GM19238 (cell line): ENCODE results near the gene ZSWIM4.

Experiments used
- DNase-seq: peaks from one replicate; pipeline ENCODE4 v3.0.0; 2011; ENCODE audit warnings: low spot score; ENCODE audit not compliant: insufficient read length

Gene ZSWIM4

DNA sequence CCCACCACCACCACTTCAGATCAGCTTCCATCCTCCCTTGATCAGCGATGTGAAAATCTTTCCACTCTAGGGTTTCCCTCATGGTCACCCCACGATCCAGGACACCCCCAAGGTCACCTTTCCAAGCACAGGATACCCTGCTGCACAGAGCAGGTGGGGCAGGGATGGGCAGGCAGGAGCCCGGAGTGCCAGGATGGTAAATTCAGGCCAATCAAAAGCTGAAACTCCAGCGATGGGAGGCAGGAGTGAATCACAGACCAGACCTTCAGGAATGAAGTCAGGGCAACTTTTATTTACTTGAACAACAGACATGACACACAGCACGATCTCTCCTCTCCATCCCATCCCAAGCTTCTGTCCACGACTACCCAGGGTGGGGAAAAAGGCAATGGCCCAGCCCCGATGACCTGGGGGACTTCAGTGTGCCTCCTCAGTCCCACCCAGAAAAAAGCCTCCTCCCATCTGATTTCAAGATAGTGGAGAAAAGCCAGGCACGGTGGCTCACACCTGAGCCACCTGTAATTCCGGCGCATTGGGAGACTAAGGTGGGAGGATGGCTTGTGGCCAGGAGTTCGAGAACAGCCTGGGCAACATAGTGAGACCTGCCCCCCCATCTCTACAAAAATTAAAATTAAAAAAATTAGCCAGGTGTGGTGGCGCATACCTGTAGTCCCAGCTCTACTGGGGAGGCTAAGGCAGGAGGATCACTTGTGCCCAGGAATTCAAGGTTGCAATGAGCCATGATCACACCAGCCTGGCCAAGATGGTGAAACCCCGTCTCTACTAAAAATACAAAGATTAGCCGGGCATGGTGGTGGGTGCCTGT, 39.2 kb downstream of the ZSWIM4 start:
- no peak for DNase-seq

DNA sequence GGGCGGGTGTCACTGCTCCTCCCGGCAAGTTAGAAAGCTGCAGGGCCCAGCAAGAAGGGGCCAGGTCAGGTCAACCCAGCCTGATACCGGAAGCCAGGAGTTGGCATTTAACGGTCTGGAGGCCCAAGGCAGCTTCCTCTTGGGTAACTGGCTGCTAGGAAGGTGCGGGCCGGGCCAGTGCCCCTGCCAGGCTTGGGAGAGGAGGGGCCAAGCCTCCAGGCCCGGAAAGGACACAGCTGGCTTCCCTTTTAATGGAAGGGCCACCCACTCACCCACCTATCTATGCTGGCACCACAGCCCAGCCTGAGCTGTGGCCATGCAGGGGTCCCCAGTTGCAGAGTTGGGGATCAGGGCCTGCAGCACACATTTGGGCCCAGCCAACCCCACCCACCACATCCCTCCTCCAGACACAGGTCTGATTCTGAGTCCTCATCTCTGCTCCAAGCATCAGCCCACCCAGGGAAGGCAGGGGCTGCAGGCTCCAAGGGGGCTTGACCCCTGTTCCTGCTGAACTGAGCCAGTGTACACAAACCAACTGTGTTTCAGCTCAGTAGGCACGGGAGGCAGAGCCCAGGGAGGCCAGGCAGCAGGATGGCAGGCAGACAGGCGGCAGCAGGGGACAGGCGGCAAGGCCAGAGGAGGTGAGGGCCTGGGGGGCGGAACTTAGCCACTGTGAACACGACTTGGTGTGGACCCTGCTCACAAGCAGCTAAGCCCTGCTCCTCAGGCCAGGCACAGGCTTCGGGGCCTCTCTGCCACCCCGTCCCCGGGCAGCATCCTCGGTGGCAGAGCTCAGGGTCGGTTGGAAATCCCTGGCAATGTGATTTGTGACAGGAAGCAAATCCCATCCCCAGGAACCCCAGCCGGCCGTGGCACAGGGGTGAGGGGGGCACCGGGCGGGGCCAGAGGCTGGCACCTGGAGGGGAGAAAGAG, 40.8 kb downstream of the ZSWIM4 start:
- no peak for DNase-seq

DNA sequence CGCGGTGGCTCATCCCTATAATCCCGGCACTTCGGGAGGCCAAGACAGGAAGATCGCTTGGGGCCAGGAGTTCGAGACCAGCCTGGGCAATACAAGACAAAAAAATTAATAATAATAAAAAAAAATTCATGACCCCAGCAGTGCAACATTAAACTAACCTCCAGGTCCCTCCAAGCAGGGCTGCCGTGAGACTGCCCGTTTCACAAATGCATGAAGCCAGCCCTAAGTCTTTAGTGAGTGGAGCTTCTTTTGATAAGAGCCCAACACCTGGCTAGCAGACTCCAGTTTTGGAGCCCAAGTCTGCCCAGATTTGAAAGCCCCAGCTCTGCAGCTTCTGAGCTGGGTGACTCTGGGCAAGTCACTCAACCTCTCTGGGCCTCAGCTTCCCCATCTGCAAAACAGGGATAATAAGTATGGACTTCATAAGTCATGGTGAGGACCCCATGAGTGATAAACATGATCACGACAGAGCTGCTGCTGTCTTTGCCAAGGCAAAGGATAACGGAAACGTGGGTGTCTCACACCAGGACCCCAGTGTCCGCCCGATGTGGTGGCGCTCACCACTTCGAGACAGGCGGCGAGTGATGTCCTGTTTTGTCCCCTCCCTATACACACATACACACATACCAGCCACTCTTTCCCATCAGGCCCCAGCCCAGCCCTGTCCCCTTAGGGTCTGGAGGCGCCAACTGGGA, 43.3 kb downstream of the ZSWIM4 start:
- no peak for DNase-seq

GRCh38 chr19:13839130-13839937, 44.1 kb downstream of the ZSWIM4 start:
- peak; percentile 81 for DNase-seq

GRCh38 chr19:13839938-13840304, 44.7 kb downstream of the ZSWIM4 start:
- no peak for DNase-seq

DNA sequence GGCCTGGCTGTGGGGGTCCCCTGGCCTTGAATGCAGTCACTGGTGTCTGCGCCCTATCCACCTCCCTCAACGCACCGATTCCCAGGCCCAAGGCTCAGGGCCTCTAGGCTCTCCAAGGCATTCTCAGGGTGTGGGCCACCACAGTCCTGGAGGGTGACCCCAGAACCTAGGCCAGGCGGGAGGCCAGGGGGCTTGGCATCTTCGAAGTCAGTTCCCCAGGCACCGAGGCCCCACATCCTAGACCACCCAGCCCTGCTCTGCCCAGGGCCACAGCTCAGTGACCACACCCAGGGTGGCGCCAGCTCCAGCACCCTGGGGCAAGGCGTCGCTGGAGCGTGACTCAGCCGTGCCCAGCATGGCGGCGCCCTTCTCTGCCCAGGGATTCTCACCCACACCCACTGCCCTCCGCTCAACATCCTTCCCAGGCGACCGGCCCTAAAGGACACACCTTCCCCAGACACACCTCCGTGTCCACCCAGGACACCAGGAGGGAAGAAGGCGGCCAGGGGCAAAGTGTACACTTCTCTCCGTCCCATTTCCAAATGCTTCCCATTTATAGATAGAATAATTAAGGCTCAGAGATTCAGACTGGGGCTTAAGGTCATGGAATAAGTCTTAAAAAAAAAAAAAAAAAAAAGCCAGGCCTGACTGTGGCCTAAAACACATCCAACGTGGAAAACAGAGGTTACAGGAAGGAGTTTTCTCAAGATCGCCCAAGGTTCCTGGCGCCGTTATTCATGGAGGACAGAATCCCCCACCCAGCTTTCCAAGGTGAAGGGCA, 45.3 kb downstream of the ZSWIM4 start:
- DNase-seq: no peak

DNA sequence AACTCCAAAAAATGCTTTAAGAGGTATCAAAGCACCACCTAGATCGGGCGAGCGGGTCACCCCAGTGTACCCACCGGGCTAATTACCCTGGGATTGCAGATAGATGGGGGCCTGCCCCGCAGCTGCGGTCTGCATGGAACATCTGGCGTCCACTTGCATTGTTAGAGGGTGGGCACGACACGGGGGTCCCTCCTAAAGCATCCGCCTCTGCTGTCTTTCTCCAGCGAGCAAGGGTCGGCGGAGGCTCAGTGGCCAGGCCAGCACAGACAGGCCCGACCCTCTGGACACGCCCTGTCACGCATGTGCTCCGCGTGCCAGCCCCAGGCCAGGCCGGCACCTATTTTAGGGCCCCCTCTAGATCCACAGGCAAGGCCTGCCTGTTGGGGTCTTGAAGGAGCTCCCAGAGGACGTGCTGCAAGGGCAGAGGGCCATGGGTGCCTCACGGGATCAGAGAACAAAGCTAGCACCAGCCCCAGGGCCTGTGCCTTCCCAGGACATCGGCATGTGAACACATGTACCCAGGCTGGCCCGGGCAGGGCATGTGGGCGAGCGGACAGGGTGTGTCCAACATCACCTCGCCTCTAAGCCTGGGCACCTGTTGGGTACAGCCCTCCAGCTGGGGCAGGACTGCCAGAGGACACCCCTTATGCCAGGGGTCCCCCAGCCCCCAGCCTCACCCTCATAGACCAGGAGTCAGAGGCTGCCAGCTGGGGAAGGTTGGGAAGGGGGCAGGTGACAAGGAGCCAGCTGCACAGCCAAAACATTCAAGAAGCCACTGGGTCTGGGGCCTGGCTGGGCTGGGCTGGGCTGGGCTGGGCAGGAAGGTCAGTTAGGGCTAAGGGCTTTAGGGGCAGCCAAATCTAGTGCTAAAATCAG, 46.1 kb downstream of the ZSWIM4 start:
- no peak for DNase-seq

DNA sequence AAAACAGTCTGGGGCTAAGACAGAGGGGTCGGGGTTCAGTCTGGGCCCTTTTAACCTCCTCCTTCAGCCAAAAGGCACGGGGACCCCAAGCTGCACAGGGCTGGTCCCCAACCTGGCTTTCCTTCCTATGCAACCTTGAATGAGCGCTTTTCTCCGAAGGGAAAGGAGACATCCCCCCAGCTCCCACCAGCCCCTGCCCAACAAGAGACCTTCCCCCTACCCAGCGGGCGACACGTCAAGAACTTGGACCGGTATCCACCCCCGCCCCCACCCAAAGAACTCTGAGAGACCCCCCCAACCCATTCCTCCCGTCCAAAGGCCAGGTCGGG, 46.7 kb downstream of the ZSWIM4 start:
- DNase-seq: no peak

GRCh38 chr19:13842291-13843103, 47.3 kb downstream of the ZSWIM4 start:
- DNase-seq: no peak

DNA sequence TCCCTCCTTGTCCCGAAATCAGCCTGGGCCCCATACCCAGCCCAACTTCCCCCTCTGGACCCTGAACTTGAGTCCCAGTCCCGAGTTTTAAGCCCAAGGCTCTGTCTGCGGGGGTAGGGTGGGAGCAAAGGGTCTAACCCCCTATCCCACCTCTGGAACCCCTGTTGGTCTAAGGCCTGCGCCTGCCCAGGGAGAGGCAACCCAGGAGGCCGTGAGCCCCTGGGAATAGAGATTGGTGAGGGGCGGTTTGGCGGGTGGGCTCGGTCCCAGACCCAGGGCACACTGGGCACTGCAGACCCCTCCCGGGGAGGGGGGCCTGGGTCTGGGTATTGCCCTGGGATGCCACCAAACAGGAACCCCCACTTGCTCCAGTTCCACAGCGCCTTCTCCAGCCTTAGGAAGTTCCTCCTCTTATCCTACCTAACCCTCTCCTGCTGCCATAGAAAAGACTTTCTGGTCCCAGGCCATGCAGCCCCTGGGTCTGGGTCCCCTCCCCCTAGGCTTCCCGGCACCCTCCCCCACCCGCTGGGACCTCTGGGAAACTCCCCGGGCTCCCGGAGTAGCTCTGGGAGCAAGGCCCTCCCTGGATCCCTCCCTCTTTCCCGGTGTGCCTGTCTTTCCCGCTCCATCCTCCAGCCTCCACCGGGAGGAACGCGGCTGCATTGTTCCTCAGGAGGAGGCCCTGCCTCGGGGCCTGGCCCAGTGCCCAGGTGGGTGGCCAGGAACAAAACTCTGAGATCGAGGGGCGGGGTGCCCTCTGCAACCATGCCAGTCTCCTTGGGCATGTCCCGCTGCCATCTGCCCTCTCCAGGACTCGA, 48.1 kb downstream of the ZSWIM4 start:
- DNase-seq: no peak

DNA sequence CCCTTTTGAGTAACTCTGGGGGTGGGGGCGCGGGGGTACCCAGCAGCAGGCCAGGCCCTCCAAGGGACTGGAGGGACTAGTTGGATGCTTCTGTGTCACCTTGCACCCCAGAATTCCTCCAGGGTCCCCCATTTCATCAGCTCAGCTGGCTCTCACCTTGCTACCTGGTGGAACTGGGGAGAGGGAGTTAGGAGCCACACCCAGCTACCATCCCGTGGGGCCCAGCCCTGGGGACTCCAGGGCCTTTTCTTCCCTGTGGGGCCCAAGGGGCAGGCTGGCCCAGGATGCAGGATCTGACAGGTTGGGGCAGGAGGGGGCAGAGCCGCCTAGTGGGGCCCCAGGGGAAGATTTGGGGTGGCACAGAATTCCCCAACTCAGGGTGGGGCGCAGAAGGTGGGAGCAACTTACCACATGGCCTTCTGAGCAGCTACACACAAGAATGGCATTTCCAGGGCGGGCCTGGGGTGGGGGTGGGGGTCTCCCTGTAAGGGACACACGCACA, 48.9 kb downstream of the ZSWIM4 start:
- no peak for DNase-seq

GRCh38 chr19:13846557-13847406, 51.5 kb downstream of the ZSWIM4 start:
- peak; percentile 95 for DNase-seq

DNA sequence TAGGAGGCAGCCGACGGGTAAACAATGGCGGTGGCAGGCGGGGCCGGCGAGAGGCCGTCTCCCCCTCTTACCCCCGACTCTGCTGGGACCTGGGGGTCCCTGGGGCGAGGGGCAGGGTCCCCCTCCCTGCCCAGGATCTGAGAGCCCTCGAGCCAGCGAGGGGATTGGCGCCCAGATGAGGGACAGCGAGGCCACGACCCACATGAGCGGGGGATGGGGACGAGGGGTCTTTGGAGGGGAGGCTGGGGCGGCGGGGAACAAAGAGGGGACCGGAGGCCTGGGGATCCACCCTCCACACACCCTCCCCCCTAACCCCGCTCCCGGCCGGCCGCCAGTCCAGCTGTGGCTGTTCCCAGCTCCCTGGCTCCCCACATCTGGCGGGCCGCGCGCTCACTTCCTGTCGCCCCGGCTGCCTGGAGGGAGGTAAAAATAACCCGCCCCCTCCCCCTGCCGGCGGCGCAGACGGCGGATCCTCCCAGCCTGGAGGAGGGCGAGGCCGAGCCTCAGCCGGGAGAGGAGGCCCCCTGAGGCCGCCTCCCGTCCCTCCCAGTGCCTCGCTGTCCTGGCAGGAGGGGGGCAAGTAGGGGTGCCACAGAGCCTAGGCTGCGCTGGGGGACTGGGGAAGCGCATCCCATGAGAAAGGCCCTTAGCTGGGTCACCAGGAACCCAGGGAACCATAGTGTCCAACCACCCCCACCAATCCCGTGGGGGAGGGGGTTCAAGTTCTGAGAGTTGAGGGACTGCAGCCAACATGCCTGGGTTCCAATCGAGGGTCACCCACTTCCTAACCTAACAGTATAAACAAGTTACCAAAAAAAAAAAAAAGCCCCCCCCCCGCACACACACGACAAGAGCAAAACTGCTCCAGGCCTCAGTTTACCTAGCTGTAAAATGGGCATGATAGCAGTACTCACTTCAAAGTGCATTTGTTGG, 52.4 kb downstream of the ZSWIM4 start:
- peak; percentile 79 for DNase-seq

- no peak for DNase-seq
Observed at GRCh38 chr19:13848340-13848677, 53.1 kb downstream of the ZSWIM4 start.
